ENCODE results near the gene SLC16A3. TPM values are rescaled to one million over a fixed set of nuclear protein-coding genes. Genes with fewer than 3 reads are reported as not detected.

SLC16A3 gene
- total and polyA plus RNA-seq, 2 of the 4 experiments (the other 2 are of a cell fraction): 49.1 to 181 TPM

DNA sequence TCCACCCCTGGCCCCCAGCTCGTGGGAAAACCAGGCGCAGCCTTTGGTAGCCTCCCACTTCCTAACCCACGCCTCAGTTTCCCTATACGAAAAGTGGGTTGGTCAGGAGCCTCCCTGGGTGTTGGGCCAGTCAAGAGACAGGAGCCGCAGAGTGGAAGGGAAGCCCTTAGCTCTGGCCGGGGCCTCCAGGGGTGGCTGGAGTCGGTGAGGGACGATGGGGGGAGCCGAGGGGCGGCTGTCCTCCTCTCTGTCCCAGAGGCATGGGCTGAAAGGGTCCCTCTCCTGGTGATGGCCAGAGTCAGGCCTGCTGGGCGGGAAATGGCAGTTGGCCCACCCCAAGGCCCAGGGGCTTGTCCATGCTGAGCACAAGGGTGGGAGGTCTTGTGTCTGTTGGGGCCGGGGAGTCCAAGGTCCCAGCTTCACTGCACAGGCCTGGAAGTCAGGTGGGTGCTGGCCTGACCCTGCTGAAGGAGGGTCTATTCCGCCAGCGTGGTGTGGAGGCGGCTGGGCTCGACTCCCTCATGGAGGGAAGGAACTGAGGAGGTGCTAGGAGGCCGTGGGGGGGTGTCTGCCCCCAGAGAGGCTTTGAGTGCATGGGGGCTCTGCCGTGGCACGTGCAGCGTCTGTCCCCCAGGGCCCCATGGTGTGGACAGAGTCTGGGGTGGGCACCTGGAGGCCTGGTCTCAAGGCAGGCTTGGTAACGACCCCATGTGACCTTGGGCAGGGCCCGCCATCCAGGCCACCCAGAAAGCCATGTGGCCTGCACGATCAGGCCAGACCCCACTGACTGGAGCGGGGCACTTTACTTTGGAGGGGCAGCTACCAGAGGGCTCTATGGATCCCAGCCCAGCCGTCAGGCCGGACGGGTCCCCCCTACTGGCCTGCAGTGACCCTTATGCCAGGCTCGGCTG lies 1.1 kb downstream of the SLC16A3 start:
- Histone ChIP-seq H3K27ac (ENCODE audit: insufficient read depth, low read length) (peak overlapping the region; percentile 90), H4K91ac (ENCODE audit: insufficient read depth, low read depth, low read length) (peak overlapping the region; percentile 89; the same call in 1 of the 2 replicates), H3K9me1 (ENCODE audit: insufficient read depth, low read length) (no peaks in the 10 kb centered on the region), H3K18ac (ENCODE audit: low read depth, low read length) (peak overlapping the region; percentile 58), H3K4me3 (ENCODE audit: insufficient read depth, low read depth, low read length) (peak overlapping the region; percentile 98), H3K4me2 (ENCODE audit: low read depth, low read length) (peak overlapping the region; percentile 95), H3K27me3 (ENCODE audit: control insufficient read depth, insufficient read depth, low read length) (no peaks in the 10 kb centered on the region), H3K79me1 (ENCODE audit: low read depth in 1 of 2, low read length in 2 of 2) (peaks cover 0 to 57% of the 10 kb centered on the region in 2 experiments; a peak in 3 of 4 replicates), H3K4me1 (ENCODE audit: control insufficient read depth, insufficient read depth, low read length) (peaks cover 30% of the 10 kb centered on the region), H4K20me1 (ENCODE audit: insufficient read depth, low read length) (peaks cover 61% of the 10 kb centered on the region), H3K36me3 (ENCODE audit: control insufficient read depth, insufficient read depth, low read length) (peaks cover 11% of the 10 kb centered on the region), H3K4ac (ENCODE audit: low read depth, low read length) (peak overlapping the region; percentile 85), H3K9ac (ENCODE audit: low read depth, low read length) (peak overlapping the region; percentile 98), H3K23ac (ENCODE audit: low read depth, low read length) (peak overlapping the region; percentile 97), H4K5ac (ENCODE audit: low read depth, low read length) (peak overlapping the region; percentile 23), H3K14ac (replicated peaks; ENCODE audit: low read depth, low read length) (peak overlapping the region; percentile 94), H3K9me3 (ENCODE audit: control insufficient read depth, insufficient read depth, low read length) (no peaks in the 10 kb centered on the region), H3K56ac (ENCODE audit: extremely low read depth, insufficient read depth, low read length) (peak overlapping the region; percentile 38), H2AFZ (replicated peaks; ENCODE audit: low read length, poor library complexity) (peak overlapping the region; percentile 70), H2BK5ac (ENCODE audit: low read depth, low read length, poor library complexity, severe bottlenecking) (peak overlapping the region; percentile 89), H2AK9ac (replicated peaks; ENCODE audit: low read depth, low read length, poor library complexity) (peak overlapping the region; percentile 98), H2AK5ac (ENCODE audit: low read depth, low read length) (peak overlapping the region; percentile 71), H2BK20ac (ENCODE audit: low read depth, low read length) (no peak overlapping the region), H2BK120ac (ENCODE audit: low read depth, low read length) (peak overlapping the region; percentile 39; the same call in 1 of the 2 replicates), H2BK15ac (ENCODE audit: low read depth, low read length) (no peak overlapping the region), H4K8ac (ENCODE audit: low read depth in 2 of 2, low read length in 2 of 2) (peak overlapping the region; percentile 42 to 67; a peak in 3 of 4 replicates)
- ATAC-seq (ENCODE audit: low read depth): peak; percentile 0
- TSS peak; percentile 13 for BruUV-seq (replicated peaks)
- no peak for DNase-seq
- ChIA-PET CTCF (no interaction called here), POLR2A (ENCODE audit: unreplicated experiment) (interaction anchor here (0.6 to 1.5 kb wide), 4 partner anchors 10 to 487 kb away, joined by 3 to 10 read pairs (median 4); partner anchors contain the start of gene FN3KRP)
- WGBS, 2 experiments (ENCODE audit: extremely low coverage in 2 of 2, insufficient read length in 1 of 2): 44% methylated on average over 11 of the region's 28 CpGs; no CpG with 5 or more reads in 1 of the 2 experiments
- in situ Hi-C loops (cut with MboI; ENCODE audit: low sequenced_read_pairs) (no loop called here), dilution Hi-C loops (cut with HindIII; ENCODE audit: low sequenced_read_pairs, unreplicated experiment) (no loop called here), intact Hi-C loops (cut with micrococcal nuclease) (loop anchor here (1.0 to 2.0 kb wide), 2 partner anchors 13 to 24 kb away; no protein-coding TSS in a partner anchor)
- TF ChIP-seq MXI1 (IDR thresholded peaks at IDR 0.05; ENCODE audit: borderline replicate concordance, low read depth, low read length): peak; percentile 32; the same call in 1 of the 2 replicates
- TF ChIP-seq, protein P1, sequence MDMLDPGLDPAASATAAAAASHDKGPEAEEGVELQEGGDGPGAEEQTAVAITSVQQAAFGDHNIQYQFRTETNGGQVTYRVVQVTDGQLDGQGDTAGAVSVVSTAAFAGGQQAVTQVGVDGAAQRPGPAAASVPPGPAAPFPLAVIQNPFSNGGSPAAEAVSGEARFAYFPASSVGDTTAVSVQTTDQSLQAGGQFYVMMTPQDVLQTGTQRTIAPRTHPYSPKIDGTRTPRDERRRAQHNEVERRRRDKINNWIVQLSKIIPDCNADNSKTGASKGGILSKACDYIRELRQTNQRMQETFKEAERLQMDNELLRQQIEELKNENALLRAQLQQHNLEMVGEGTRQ (IDR thresholded peaks at IDR 0.05; ENCODE audit: low read depth, low read length): no peak
